IMR-90 (cell line): Measurements from ENCODE around the gene ADGRL3. TPM values are rescaled to one million over a fixed set of nuclear protein-coding genes. Genes with fewer than 3 reads are reported as not detected.

Experiments used
- ATAC-seq: fragments of 200-7000 bp; cut with Tn5 transposase; 2 replicates; pipeline ENCODE4 v1.9.1; 2020; ENCODE audit warnings: low read depth, mild to moderate bottlenecking, moderate library complexity
- BruUV-seq: library from RNA; stranded (reverse); fragments of 400-500 nt; replicated peaks from 2 replicates; lab custom pipeline; 2021; lab: Mats Ljungman, UMichigan
- CTCF ChIA-PET: fragments of 300-600 bp; formaldehyde crosslinking; extraction: SDS; loops from one replicate; lab custom pipeline; 2021; ENCODE audit warnings: antibody characterized with exemption; lab: Yijun Ruan, JAX
- POLR2A ChIA-PET: fragments of 300-600 bp; sonication (Branson Sonifier 250); formaldehyde crosslinking; loops from one replicate; lab custom pipeline; 2022; ENCODE audit warnings: antibody characterized with exemption; ENCODE audit not compliant: unreplicated experiment; lab: Charles Lee
- DNase-seq: peaks from one replicate; pipeline ENCODE4 v3.0.0; 2013
- H2AFZ ChIP-seq: replicated peaks from 2 replicates; pipeline ENCODE3; 2013; ENCODE audit warnings: low read length, mild to moderate bottlenecking; ENCODE audit not compliant: poor library complexity
- H2AK5ac ChIP-seq: 2 replicates; pipeline ENCODE4 v1.6.1; 2013; ENCODE audit warnings: low read depth, low read length, inconsistent platforms
- H2AK9ac ChIP-seq: replicated peaks from 2 replicates; pipeline ENCODE3; 2013; ENCODE audit warnings: mild to moderate bottlenecking, low read depth, low read length, moderate library complexity; ENCODE audit not compliant: poor library complexity
- H2BK120ac ChIP-seq: 2 replicates; pipeline ENCODE4 v1.6.1; 2013; ENCODE audit warnings: low read depth, low read length, inconsistent platforms
- H2BK15ac ChIP-seq: 3 replicates; pipeline ENCODE4 v1.6.1; 2013; ENCODE audit warnings: low read depth, low read length, inconsistent platforms
- H2BK20ac ChIP-seq: 2 replicates; pipeline ENCODE4 v1.6.1; 2013; ENCODE audit warnings: low read depth, mild to moderate bottlenecking, inconsistent platforms, low read length, moderate library complexity
- H2BK5ac ChIP-seq: 2 replicates; pipeline ENCODE4 v1.6.1; 2013; ENCODE audit warnings: mild to moderate bottlenecking, low read depth, low read length, inconsistent platforms; ENCODE audit not compliant: poor library complexity, severe bottlenecking
- H3K14ac ChIP-seq: replicated peaks from 2 replicates; pipeline ENCODE4 v1.6.1; 2013; ENCODE audit warnings: low read depth, low read length, inconsistent platforms
- H3K18ac ChIP-seq: 2 replicates; pipeline ENCODE4 v1.6.1; 2013; ENCODE audit warnings: low read depth, low read length, control low read depth
- H3K23ac ChIP-seq: 2 replicates; pipeline ENCODE4 v1.6.1; 2013; ENCODE audit warnings: low read depth, low read length, inconsistent platforms
- H3K27ac ChIP-seq: 2 replicates; pipeline ENCODE4 v1.5.1; 2013; ENCODE audit warnings: mild to moderate bottlenecking, control low read depth, low read length; ENCODE audit not compliant: insufficient read depth
- H3K27me3 ChIP-seq: 2 replicates; pipeline ENCODE4 v1.6.1; 2013; ENCODE audit warnings: low read length; ENCODE audit not compliant: control insufficient read depth, insufficient read depth
- H3K36me3 ChIP-seq: 2 replicates; pipeline ENCODE4 v1.6.1; 2013; ENCODE audit warnings: low read length, mixed read lengths; ENCODE audit not compliant: control insufficient read depth, insufficient read depth
- H3K4ac ChIP-seq: 2 replicates; pipeline ENCODE4 v1.6.1; 2013; ENCODE audit warnings: low read depth, low read length, inconsistent platforms
- H3K4me1 ChIP-seq: 2 replicates; pipeline ENCODE4 v1.6.1; 2013; ENCODE audit warnings: low read length, mixed read lengths; ENCODE audit not compliant: control insufficient read depth, insufficient read depth
- H3K4me2 ChIP-seq: 2 replicates; pipeline ENCODE4 v1.6.1; 2013; ENCODE audit warnings: low read depth, mild to moderate bottlenecking, control low read depth, low read length, moderate library complexity
- H3K4me3 ChIP-seq: 2 replicates; pipeline ENCODE4 v1.5.1; 2013; ENCODE audit warnings: low read depth, mild to moderate bottlenecking, control low read depth, low read length, moderate library complexity; ENCODE audit not compliant: insufficient read depth
- H3K56ac ChIP-seq: 2 replicates; pipeline ENCODE4 v1.6.1; 2013; ENCODE audit warnings: low read length, inconsistent platforms; ENCODE audit not compliant: insufficient read depth; ENCODE audit errors: extremely low read depth
- H3K79me1 ChIP-seq, 2 experiments: 2 replicates each; pipeline ENCODE4 v1.6.1; 2013; ENCODE audit warnings: low read length in 2 of 2, inconsistent platforms in 1 of 2, low read depth in 1 of 2
- H3K9ac ChIP-seq: 2 replicates; pipeline ENCODE4 v1.6.1; 2013; ENCODE audit warnings: low read depth, low read length, control low read depth
- H3K9me1 ChIP-seq: 2 replicates; pipeline ENCODE4 v1.6.1; 2013; ENCODE audit warnings: low read length, inconsistent platforms; ENCODE audit not compliant: insufficient read depth
- H3K9me3 ChIP-seq: 2 replicates; pipeline ENCODE4 v1.6.1; 2013; ENCODE audit warnings: low read length; ENCODE audit not compliant: control insufficient read depth, insufficient read depth
- H4K20me1 ChIP-seq: 2 replicates; pipeline ENCODE4 v1.6.1; 2013; ENCODE audit warnings: low read length, inconsistent platforms; ENCODE audit not compliant: insufficient read depth
- H4K5ac ChIP-seq: 2 replicates; pipeline ENCODE4 v1.6.1; 2013; ENCODE audit warnings: mild to moderate bottlenecking, low read depth, low read length, control low read depth
- H4K8ac ChIP-seq, 2 experiments: 2 replicates each; pipeline ENCODE4 v1.6.1; 2013; ENCODE audit warnings: low read depth in 2 of 2, low read length in 2 of 2, control low read depth in 1 of 2, inconsistent platforms in 1 of 2
- H4K91ac ChIP-seq: 2 replicates; pipeline ENCODE4 v1.6.1; 2013; ENCODE audit warnings: low read depth, low read length, inconsistent platforms; ENCODE audit not compliant: insufficient read depth
- CHD1 ChIP-seq: IDR thresholded peaks from 2 replicates; pipeline ENCODE4 v1.6.1; 2012; ENCODE audit warnings: low read depth, low read length, improper control_type of control experiment
- POLR2A ChIP-seq: IDR thresholded peaks from 2 replicates; pipeline ENCODE4 v1.6.1; 2012; ENCODE audit warnings: mild to moderate bottlenecking, low read depth, low read length
- RCOR1 ChIP-seq: IDR thresholded peaks from 2 replicates; pipeline ENCODE4 v1.6.1; 2012; ENCODE audit warnings: mild to moderate bottlenecking, low read length, improper control_type of control experiment; ENCODE audit not compliant: insufficient replicate concordance
- WGBS, 2 experiments: methylation state at CpG; one replicate each; pipeline versions ENCODE4 v1.1.5 to v1.1.7; 2013; ENCODE audit warnings: missing lambda C conversion rate in 2 of 2; ENCODE audit not compliant: insufficient read length in 1 of 2; ENCODE audit errors: extremely low coverage in 2 of 2; 5-methylcytosine and 5-hydroxymethylcytosine counted together
- dilution Hi-C: fragments of 300-500 bp; cut with HindIII; formaldehyde crosslinking; loops from one replicate; pipeline ENCODE4 v1.14.3; 2018; ENCODE audit warnings: low sequenced_read_pairs; ENCODE audit not compliant: unreplicated experiment
- in situ Hi-C: fragments of 300-500 bp; cut with MboI; formaldehyde crosslinking; loops from 3 replicates; pipeline ENCODE4 v1.14.3; 2019; ENCODE audit warnings: low sequenced_read_pairs, inconsistent platforms, mixed read lengths
- intact Hi-C: fragments of 100-400 bp; cut with micrococcal nuclease; formaldehyde crosslinking; loops from 2 replicates; pipeline ENCODE4 v1.10.0; 2022
- polyA plus RNA-seq, 3 experiments: library from polyadenylated mRNA; depleted of rRNA; stranded (reverse); fragments of >200 nt; gene quantifications; 2 replicates each; pipeline ENCODE4 v1.2.3, GENCODE V29; 2012; ENCODE audit warnings: low replicate concordance in 1 of 3
- total RNA-seq: library from RNA; depleted of rRNA; stranded (reverse); fragments of >200 nt; gene quantifications from 2 replicates; pipeline ENCODE4 v1.2.3, GENCODE V29; 2012

ADGRL3 gene
- total and polyA plus RNA-seq, 2 of the 4 experiments (the other 2 are of a cell fraction), result 0.46 to 2.5 TPM

DNA sequence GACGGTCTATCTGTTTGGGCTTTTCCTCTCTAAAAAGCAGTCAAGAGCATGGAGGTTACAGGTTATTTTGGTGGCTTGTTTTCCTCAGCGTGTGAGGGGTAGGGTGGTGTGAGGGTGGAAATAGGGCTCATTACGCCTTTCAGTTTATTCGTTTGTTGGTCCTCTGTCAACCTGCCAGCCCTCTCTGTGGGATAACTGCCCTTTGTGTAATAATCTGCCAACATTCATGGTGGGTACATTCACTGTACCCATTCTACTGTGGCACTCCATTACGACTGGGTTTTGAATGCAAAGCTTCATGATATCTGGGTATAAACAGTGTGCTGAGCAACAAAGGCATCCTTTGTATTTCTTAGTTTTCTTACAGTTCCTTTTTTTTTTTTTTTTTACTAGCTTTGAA lies 136.4 kb downstream of the ADGRL3 start:
- Histone ChIP-seq H3K4me1 (no peaks in the 10 kb centered on the region), H2AK5ac (no peak overlapping the region), H3K27me3 (no peaks in the 10 kb centered on the region), H3K14ac (no peak overlapping the region), H3K4me2 (no peak overlapping the region), H4K5ac (no peak overlapping the region), H3K9ac (no peak overlapping the region), H4K91ac (no peak overlapping the region), H3K79me1 (no peaks in the 10 kb centered on the region), H3K4ac (no peak overlapping the region), H3K36me3 (no peaks in the 10 kb centered on the region), H4K20me1 (no peaks in the 10 kb centered on the region), H3K9me3 (no peaks in the 10 kb centered on the region), H3K9me1 (no peaks in the 10 kb centered on the region), H2BK120ac (no peak overlapping the region), H2BK5ac (no peak overlapping the region), H2AFZ (no peak overlapping the region), H2AK9ac (no peak overlapping the region), H3K56ac (no peak overlapping the region), H2BK15ac (no peak overlapping the region), H3K18ac (no peak overlapping the region), H3K27ac (no peak overlapping the region), H2BK20ac (no peak overlapping the region), H3K23ac (no peak overlapping the region), H4K8ac (no peak overlapping the region), H3K4me3 (no peak overlapping the region)
- ATAC-seq (no peak), DNase-seq (no peak)
- in situ Hi-C loops (no loop called here), intact Hi-C loops (no loop called here), dilution Hi-C loops (no loop called here)
- ChIA-PET POLR2A (no interaction called here), CTCF (no interaction called here)
- TF ChIP-seq POLR2A, result no peak
- no peak for TF ChIP-seq RCOR1
- no peak for TF ChIP-seq CHD1
- WGBS, 2 experiments, result 100% methylated on average over 1 of the region's 5 CpGs; no CpG with 5 or more reads in 1 of the 2 experiments
- no TSS peak for BruUV-seq
